ENCODE results near the gene SLC9A9. TPM values are rescaled to one million over a fixed set of nuclear protein-coding genes. Genes with fewer than 3 reads are reported as not detected.

Gene SLC9A9
- total and polyA plus RNA-seq, 2 of the 8 experiments (the other 6 are each of a cell fraction or from before 2014, with no cell fraction given) = 0.48 to 1.1 TPM

DNA sequence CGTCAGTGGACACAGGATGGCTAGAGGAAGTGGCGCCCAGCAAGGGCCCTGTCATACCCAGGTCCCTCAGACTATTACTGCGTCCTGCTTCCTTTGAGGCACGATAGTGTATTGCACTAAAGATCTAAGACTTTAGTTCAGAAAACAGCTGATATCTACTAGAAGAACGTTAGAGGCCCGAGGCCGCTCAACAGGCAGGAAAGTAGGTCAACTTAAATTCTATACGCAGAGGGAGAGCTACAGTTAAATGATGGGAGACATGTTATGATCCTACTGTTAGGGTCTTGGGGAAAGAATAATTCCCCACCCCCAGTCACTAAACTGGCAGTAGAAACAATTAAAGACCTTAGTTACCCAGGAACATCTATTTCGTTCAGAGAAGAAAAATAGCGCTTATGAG lies 410.9 kb downstream of the SLC9A9 start:
- Histone ChIP-seq H3K18ac (ENCODE audit: extremely low read depth, low read length) (no peak overlapping the region), H3K4me3 (ENCODE audit: extremely low read depth in 1 of 4, insufficient read depth in 2 of 4, low read depth in 3 of 4, low read length in 4 of 4) (no peak overlapping the region), H2BK20ac (ENCODE audit: low read length) (no peak overlapping the region), H3K9me3 (ENCODE audit: insufficient read depth in 2 of 2, low read depth in 1 of 2, low read length in 1 of 2) (no peaks in the 10 kb centered on the region), H3K23me2 (ENCODE audit: low read depth, low read length) (peaks cover 3% of the 10 kb centered on the region; the same call in 1 of the 2 replicates), H4K5ac (ENCODE audit: insufficient read length, low read depth, low read length) (no peak overlapping the region), H4K8ac (ENCODE audit: extremely low read depth, insufficient read depth, low read length) (no peak overlapping the region), H2BK15ac (ENCODE audit: low read length) (no peak overlapping the region), H2BK12ac (ENCODE audit: low read depth, low read length) (no peak overlapping the region), H3K36me3 (ENCODE audit: control insufficient read depth in 2 of 4, insufficient read depth in 4 of 4, low read length in 3 of 4) (no peaks in the 10 kb centered on the region), H2BK5ac (ENCODE audit: low read depth, low read length) (no peak overlapping the region), H3K27me3 (replicated peaks in 1 of 4; ENCODE audit: control insufficient read depth in 3 of 4, extremely low read depth in 1 of 4, insufficient read depth in 3 of 4, low read length in 3 of 4) (no peaks in the 10 kb centered on the region), H3K4ac (replicated peaks; ENCODE audit: insufficient read length, low read depth, low read length) (no peak overlapping the region), H3K79me1 (ENCODE audit: low read depth, low read length) (no peaks in the 10 kb centered on the region), H2AK5ac (ENCODE audit: low read depth, low read length) (no peak overlapping the region), H3K9ac (replicated peaks in 1 of 4; ENCODE audit: extremely low read depth in 1 of 4, low read depth in 3 of 4, low read length in 3 of 4) (no peak overlapping the region), H3K14ac (ENCODE audit: insufficient read length) (no peak overlapping the region), H3K27ac (ENCODE audit: low read depth, low read length) (no peak overlapping the region), H2AFZ (ENCODE audit: low read length) (no peak overlapping the region), H3K4me2 (ENCODE audit: insufficient read depth in 1 of 2, low read depth in 2 of 2, low read length in 2 of 2) (no peak overlapping the region), H3K23ac (ENCODE audit: insufficient read length) (no peak overlapping the region), H4K20me1 (replicated peaks in 1 of 2; ENCODE audit: control insufficient read depth in 1 of 2, insufficient read depth in 2 of 2, low read length in 2 of 2) (no peaks in the 10 kb centered on the region), H3K4me1 (replicated peaks in 1 of 4; ENCODE audit: control insufficient read depth in 3 of 4, insufficient read depth in 4 of 4, low read length in 3 of 4) (no peaks in the 10 kb centered on the region), H4K91ac (replicated peaks; ENCODE audit: insufficient read length, low read length) (no peak overlapping the region), H3K79me2 (ENCODE audit: control insufficient read depth in 1 of 2, insufficient read depth in 2 of 2, low read length in 2 of 2) (no peaks in the 10 kb centered on the region), H2BK120ac (replicated peaks; ENCODE audit: low read depth, low read length) (no peak overlapping the region), H3K56ac (replicated peaks; ENCODE audit: insufficient read length, low read depth, low read length) (no peak overlapping the region)
- WGBS, 2 experiments (ENCODE audit: extremely low coverage in 1 of 2, insufficient coverage in 1 of 2, insufficient read length in 1 of 2, insufficient replicate concordance in 2 of 2, low coverage in 1 of 2, low lambda C conversion rate in 2 of 2, missing lambda C conversion rate in 1 of 2) = 94% methylated on average over 10 of the region's 10 CpGs; no CpG with 5 or more reads in 1 of the 2 experiments
- DNase-seq (ENCODE audit: low read depth in 1 of 2, low spot score in 2 of 2) (no peak), FAIRE-seq (no peak)
- ChIA-PET POLR2A (ENCODE audit: partially characterized antibody) (no interaction called here), CTCF (ENCODE audit: partially characterized antibody) (interaction anchor here (0.8 to 1.6 kb wide), 4 partner anchors 11 to 207 kb away, joined by 3 read pairs; no protein-coding TSS in a partner anchor)
- TF ChIP-seq PHF8 (conservative IDR thresholded peaks at IDR 0.05; ENCODE audit: low read depth, low read length) (no peak), JUND (IDR thresholded peaks at IDR 0.05; ENCODE audit: low read length) (no peak), RBBP5 (IDR thresholded peaks at IDR 0.05; ENCODE audit: borderline replicate concordance, low read depth, low read length) (no peak), KDM1A (IDR thresholded peaks at IDR 0.05; ENCODE audit: borderline replicate concordance, low read length) (no peak), TAF1 (IDR thresholded peaks at IDR 0.05; ENCODE audit: low read depth, low read length) (no peak), RNF2 (IDR thresholded peaks at IDR 0.05; ENCODE audit: borderline replicate concordance, low read depth, low read length, missing control alignments, poor library complexity, severe bottlenecking) (no peak), POLR2AphosphoS5 (IDR thresholded peaks at IDR 0.05; ENCODE audit: low read depth, low read length) (no peak), CHD1 (IDR thresholded peaks at IDR 0.05; ENCODE audit: low read depth, low read length) (no peak), TCF12 (IDR thresholded peaks at IDR 0.05; ENCODE audit: low read depth, low read length) (no peak), SIRT6 (IDR thresholded peaks at IDR 0.05; ENCODE audit: low read length) (no peak), SIX5 (IDR thresholded peaks at IDR 0.05; ENCODE audit: low read depth, low read length) (no peak)
- TF ChIP-seq, protein P1, sequence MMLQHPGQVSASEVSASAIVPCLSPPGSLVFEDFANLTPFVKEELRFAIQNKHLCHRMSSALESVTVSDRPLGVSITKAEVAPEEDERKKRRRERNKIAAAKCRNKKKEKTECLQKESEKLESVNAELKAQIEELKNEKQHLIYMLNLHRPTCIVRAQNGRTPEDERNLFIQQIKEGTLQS (IDR thresholded peaks at IDR 0.05; ENCODE audit: insufficient read depth, low read depth, low read length) = no peak
- TF ChIP-seq, protein P2, sequence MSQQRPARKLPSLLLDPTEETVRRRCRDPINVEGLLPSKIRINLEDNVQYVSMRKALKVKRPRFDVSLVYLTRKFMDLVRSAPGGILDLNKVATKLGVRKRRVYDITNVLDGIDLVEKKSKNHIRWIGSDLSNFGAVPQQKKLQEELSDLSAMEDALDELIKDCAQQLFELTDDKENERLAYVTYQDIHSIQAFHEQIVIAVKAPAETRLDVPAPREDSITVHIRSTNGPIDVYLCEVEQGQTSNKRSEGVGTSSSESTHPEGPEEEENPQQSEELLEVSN (IDR thresholded peaks at IDR 0.05) = no peak
- TF ChIP-seq, protein P3, sequence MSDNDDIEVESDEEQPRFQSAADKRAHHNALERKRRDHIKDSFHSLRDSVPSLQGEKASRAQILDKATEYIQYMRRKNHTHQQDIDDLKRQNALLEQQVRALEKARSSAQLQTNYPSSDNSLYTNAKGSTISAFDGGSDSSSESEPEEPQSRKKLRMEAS (IDR thresholded peaks at IDR 0.05) = no peak
